Measurements from ENCODE around the gene PPA1.

PPA1 gene

DNA sequence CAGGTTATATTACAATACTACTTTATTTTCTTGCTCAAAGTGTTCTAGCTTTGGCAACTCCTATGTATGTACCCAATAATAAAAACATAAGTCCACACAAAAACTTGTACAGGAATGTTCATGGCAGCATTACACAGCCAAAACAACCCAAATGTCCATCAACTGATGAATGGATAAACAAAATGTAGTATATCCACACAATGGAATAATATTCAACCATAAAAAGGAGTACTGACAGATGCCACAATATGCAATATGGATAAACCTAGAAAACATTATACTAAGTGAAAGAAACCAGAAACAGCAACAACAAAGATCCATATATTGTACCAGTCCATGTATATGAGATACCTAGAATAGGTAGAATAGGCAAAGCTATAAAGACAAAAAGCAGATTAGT, 21.0 kb downstream of the PPA1 start:
- Histone ChIP-seq H3K27me3 (replicated peaks) (no peaks in the 10 kb centered on the region), H3K27ac (no peak overlapping the region), H3K4me3 (ENCODE audit: low read depth, low read length) (no peak overlapping the region), H3K36me3 (replicated peaks) (peaks cover 63% of the 10 kb centered on the region)
- DNase-seq, result no peak
- TF ChIP-seq, protein P1, sequence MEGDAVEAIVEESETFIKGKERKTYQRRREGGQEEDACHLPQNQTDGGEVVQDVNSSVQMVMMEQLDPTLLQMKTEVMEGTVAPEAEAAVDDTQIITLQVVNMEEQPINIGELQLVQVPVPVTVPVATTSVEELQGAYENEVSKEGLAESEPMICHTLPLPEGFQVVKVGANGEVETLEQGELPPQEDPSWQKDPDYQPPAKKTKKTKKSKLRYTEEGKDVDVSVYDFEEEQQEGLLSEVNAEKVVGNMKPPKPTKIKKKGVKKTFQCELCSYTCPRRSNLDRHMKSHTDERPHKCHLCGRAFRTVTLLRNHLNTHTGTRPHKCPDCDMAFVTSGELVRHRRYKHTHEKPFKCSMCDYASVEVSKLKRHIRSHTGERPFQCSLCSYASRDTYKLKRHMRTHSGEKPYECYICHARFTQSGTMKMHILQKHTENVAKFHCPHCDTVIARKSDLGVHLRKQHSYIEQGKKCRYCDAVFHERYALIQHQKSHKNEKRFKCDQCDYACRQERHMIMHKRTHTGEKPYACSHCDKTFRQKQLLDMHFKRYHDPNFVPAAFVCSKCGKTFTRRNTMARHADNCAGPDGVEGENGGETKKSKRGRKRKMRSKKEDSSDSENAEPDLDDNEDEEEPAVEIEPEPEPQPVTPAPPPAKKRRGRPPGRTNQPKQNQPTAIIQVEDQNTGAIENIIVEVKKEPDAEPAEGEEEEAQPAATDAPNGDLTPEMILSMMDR (IDR thresholded peaks at IDR 0.05; ENCODE audit: low read depth, low read length, missing control alignments), result no peak
- in situ Hi-C loops (cut with HindIII; ENCODE audit: low pct_ligation_motif_present, low sequenced_read_pairs), result no loop called here

DNA sequence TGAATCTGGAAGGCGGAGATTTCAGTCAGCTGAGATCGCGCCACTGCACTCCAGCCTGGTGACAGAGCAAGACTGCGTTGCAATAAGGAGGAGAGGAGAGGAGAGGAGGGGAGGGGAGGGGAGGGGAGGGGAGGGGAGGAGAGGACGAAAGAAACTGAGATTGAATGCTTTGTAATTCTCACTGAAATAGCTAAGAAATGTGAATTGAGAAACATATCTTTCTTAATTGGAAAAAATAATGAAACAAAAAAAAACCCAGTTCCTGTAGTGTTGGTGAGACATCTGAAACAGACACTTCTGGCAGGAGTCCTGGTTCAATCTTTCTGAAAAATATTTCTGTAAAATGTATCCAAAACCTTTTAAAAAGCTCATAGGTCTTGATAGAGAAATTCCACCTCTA, 26.5 kb downstream of the PPA1 start:
- Histone ChIP-seq H3K27me3 (replicated peaks) (no peaks in the 10 kb centered on the region), H3K27ac (no peak overlapping the region), H3K36me3 (replicated peaks) (peaks cover 77% of the 10 kb centered on the region), H3K4me3 (ENCODE audit: low read depth, low read length) (no peak overlapping the region)
- in situ Hi-C loops (cut with HindIII; ENCODE audit: low pct_ligation_motif_present, low sequenced_read_pairs), result no loop called here
- DNase-seq, result no peak
- TF ChIP-seq, protein P1 (IDR thresholded peaks at IDR 0.05; ENCODE audit: low read depth, low read length, missing control alignments), result no peak

DNA sequence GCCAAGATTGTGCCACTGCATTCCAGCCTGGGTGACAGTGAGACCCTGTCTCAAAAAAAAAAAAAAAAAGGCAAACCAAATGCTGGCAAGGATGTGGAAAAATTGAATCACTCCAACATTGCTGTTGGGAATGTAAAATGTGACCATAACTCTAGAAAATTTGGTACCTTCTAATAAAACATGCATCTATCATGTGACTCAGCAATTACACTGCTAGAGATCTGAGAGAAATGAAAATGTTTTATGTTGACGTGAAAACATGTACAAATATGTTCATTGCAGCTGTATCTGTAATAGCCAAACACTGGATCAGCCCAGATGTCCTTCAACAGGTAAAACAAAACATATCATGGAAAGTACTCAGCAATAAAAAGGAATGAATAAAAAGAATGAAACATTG, 32.1 kb downstream of the PPA1 start:
- peaks cover 54% of the 10 kb centered on the region for H3K36me3 ChIP-seq (replicated peaks)
- in situ Hi-C loops (cut with HindIII; ENCODE audit: low pct_ligation_motif_present, low sequenced_read_pairs), result no loop called here
- no peaks in the 10 kb centered on the region for H3K27me3 ChIP-seq (replicated peaks)
- TF ChIP-seq, protein P1 (IDR thresholded peaks at IDR 0.05; ENCODE audit: low read depth, low read length, missing control alignments), result no peak
- DNase-seq, result no peak
- H3K27ac ChIP-seq, result no peak overlapping the region
- no peak overlapping the region for H3K4me3 ChIP-seq (ENCODE audit: low read depth, low read length)

DNA sequence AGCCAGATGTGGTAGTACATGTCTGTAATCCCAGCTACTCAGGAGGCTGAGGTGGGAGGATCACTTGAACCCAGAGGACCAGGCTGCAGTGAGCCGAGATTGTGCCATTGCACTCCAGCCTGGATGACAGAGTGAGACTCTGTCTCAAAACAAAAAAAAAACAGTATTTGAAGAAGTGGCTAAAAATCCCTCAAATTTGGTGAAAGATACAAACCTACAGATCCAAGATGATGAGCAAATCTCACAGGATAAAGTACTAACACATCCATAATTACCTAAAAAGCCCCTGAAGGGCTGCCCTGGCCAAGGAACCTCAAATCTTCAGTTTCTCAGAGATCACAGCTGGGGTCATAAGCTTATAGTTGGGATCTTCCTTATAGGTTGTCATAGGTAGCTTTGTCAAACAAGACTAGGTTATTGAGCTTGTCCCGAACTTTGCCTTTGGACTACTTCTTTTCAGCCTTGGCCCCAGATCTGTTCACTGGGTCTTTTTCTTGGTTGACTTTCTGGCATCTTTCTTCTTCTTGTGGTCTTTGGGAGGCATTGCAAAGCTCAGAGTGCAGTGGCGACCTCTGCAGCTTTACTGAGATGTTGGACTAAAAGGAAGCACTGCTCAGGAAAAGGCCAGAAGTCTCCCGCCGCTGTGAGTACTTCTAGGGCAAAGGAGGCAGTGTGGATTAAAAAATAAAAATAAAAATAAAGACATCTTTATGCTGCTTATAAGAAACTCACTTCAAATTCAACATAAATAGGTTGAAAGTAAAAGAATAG, 34.3 kb downstream of the PPA1 start:
- Histone ChIP-seq H3K27me3 (replicated peaks) (no peaks in the 10 kb centered on the region), H3K27ac (no peak overlapping the region), H3K36me3 (replicated peaks) (peaks cover 38% of the 10 kb centered on the region), H3K4me3 (ENCODE audit: low read depth, low read length) (no peak overlapping the region)
- TF ChIP-seq, protein P1 (IDR thresholded peaks at IDR 0.05; ENCODE audit: low read depth, low read length, missing control alignments), result peak; percentile 9
- in situ Hi-C loops (cut with HindIII; ENCODE audit: low pct_ligation_motif_present, low sequenced_read_pairs), result no loop called here
- no peak for DNase-seq

DNA sequence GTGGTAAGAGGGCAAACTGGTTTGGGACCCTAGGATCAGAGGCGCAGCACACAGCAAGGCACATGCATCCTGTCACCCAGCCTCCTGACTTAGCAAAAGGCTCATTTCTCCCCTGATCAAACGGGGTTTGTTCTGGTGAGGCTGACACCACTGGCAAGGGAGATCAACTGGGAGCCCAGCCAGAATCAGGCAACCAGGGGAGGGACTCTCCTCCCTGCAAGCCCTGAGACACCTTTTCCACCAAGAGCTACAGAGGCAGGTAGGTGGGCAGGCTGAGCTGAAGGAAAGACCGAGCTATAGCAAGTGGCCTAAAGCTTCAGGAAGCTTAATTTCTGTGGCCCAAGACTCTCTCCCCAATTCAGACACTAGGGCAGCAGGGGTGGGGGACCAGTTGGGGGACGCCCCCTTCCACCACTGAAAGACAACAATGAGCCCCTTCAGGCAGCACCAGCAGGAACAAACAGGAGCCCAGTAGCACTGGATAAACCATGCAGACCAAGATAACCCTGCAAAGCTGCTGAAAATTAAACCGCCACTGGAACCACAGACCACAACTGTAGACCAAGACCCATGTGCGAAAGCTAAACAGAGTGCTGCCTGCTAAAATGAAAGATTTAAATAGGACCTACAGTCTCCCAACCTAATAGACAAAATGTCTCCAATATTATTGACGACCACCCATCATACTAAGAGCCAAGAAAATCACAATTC, 35.8 kb downstream of the PPA1 start:
- H3K27me3 ChIP-seq (replicated peaks), result no peaks in the 10 kb centered on the region
- H3K36me3 ChIP-seq (replicated peaks), result peaks cover 24% of the 10 kb centered on the region
- no peak for DNase-seq
- H3K4me3 ChIP-seq (ENCODE audit: low read depth, low read length), result no peak overlapping the region
- TF ChIP-seq, protein P1 (IDR thresholded peaks at IDR 0.05; ENCODE audit: low read depth, low read length, missing control alignments), result no peak
- H3K27ac ChIP-seq, result no peak overlapping the region
- in situ Hi-C loops (cut with HindIII; ENCODE audit: low pct_ligation_motif_present, low sequenced_read_pairs), result no loop called here
